ENCODE results near the gene APOLD1.
"Not testable (repeated sequence)": the region's sequence is repeated elsewhere in the genome, so short reads cannot be mapped to it uniquely, and the experiment has no call there.

GRCh38 chr12:12738152-12738551, 47.3 kb upstream of the APOLD1 start:
- not testable (repeated sequence) for TF ChIP-seq RAD21 (conservative IDR thresholded peaks at IDR 0.05 in 1 of 2, IDR thresholded peaks at IDR 0.05 in 1 of 2); POLR2A (IDR thresholded peaks at IDR 0.05; ENCODE audit: low read length); USF2 (IDR thresholded peaks at IDR 0.05); KDM1A (IDR thresholded peaks at IDR 0.05; ENCODE audit: low read depth)
- TF ChIP-seq, protein P1, sequence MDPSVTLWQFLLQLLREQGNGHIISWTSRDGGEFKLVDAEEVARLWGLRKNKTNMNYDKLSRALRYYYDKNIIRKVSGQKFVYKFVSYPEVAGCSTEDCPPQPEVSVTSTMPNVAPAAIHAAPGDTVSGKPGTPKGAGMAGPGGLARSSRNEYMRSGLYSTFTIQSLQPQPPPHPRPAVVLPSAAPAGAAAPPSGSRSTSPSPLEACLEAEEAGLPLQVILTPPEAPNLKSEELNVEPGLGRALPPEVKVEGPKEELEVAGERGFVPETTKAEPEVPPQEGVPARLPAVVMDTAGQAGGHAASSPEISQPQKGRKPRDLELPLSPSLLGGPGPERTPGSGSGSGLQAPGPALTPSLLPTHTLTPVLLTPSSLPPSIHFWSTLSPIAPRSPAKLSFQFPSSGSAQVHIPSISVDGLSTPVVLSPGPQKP (IDR thresholded peaks at IDR 0.05; ENCODE audit: low read depth, low read length), result not testable (repeated sequence)
- TF ChIP-seq, protein P2, sequence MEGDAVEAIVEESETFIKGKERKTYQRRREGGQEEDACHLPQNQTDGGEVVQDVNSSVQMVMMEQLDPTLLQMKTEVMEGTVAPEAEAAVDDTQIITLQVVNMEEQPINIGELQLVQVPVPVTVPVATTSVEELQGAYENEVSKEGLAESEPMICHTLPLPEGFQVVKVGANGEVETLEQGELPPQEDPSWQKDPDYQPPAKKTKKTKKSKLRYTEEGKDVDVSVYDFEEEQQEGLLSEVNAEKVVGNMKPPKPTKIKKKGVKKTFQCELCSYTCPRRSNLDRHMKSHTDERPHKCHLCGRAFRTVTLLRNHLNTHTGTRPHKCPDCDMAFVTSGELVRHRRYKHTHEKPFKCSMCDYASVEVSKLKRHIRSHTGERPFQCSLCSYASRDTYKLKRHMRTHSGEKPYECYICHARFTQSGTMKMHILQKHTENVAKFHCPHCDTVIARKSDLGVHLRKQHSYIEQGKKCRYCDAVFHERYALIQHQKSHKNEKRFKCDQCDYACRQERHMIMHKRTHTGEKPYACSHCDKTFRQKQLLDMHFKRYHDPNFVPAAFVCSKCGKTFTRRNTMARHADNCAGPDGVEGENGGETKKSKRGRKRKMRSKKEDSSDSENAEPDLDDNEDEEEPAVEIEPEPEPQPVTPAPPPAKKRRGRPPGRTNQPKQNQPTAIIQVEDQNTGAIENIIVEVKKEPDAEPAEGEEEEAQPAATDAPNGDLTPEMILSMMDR (IDR thresholded peaks at IDR 0.05), result not testable (repeated sequence)
